GM23338 (cell line): ENCODE results near the gene MYO9B. TPM values are rescaled to one million over a fixed set of nuclear protein-coding genes. Genes with fewer than 3 reads are reported as not detected.

Source experiments
- ATAC-seq: fragments of 200-7000 bp; cut with Tn5 transposase; 3 replicates; pipeline ENCODE4 v1.9.1; 2020
- DNase-seq: peaks from one replicate; pipeline ENCODE4 v3.0.0-alpha.2; 2015; ENCODE audit warnings: low spot score
- H2AFZ ChIP-seq: fragments of 200-600 bp; sonication (generic); 2 replicates; pipeline ENCODE4 v1.8.0; 2016; ENCODE audit warnings: antibody characterized with exemption, mild to moderate bottlenecking, moderate library complexity
- H3F3A ChIP-seq: fragments of 200-600 bp; sonication (generic); replicated peaks from 2 replicates; pipeline ENCODE4 v1.8.0; 2017; ENCODE audit warnings: antibody characterized with exemption, mixed run types, low read depth
- H3K27ac ChIP-seq: fragments of 200-600 bp; sonication (generic); 2 replicates; pipeline ENCODE4 v1.6.1; 2016; ENCODE audit warnings: low read depth
- H3K27me3 ChIP-seq: fragments of 200-600 bp; sonication (generic); 2 replicates; pipeline ENCODE4 v1.8.0; 2016; ENCODE audit warnings: mild to moderate bottlenecking, mixed run types, moderate library complexity; ENCODE audit not compliant: insufficient read depth
- H3K36me3 ChIP-seq: fragments of 200-600 bp; sonication (generic); 2 replicates; pipeline ENCODE4 v1.8.0; 2016; ENCODE audit warnings: mild to moderate bottlenecking; ENCODE audit not compliant: insufficient read depth
- H3K4me1 ChIP-seq: fragments of 200-600 bp; sonication (generic); 2 replicates; pipeline ENCODE4 v1.8.0; 2016; ENCODE audit warnings: mild to moderate bottlenecking, moderate library complexity; ENCODE audit not compliant: insufficient read depth
- H3K4me2 ChIP-seq: fragments of 200-600 bp; sonication (generic); 2 replicates; pipeline ENCODE4 v1.7.1; 2017; ENCODE audit warnings: mixed run types
- H3K4me3 ChIP-seq: fragments of 200-600 bp; sonication (generic); 2 replicates; pipeline ENCODE4 v1.6.1; 2016; ENCODE audit warnings: mixed run types
- H3K79me2 ChIP-seq: fragments of 200-600 bp; sonication (generic); replicated peaks from 2 replicates; pipeline ENCODE4 v1.8.0; 2017; ENCODE audit warnings: mild to moderate bottlenecking; ENCODE audit not compliant: insufficient read depth
- H3K9me2 ChIP-seq: fragments of 200-600 bp; sonication (generic); 2 replicates; pipeline ENCODE4 v1.8.0; 2017; ENCODE audit not compliant: insufficient read depth
- H4K20me1 ChIP-seq: fragments of 200-600 bp; sonication (generic); replicated peaks from 2 replicates; pipeline ENCODE4 v1.8.0; 2017; ENCODE audit warnings: mild to moderate bottlenecking; ENCODE audit not compliant: insufficient read depth
- H3K27ac Mint-ChIP-seq: 2 replicates; pipeline ENCODE4 v1.8.0; 2020; ENCODE audit warnings: inconsistent platforms, mild to moderate bottlenecking, moderate library complexity, mixed read lengths
- H3K27me3 Mint-ChIP-seq: 3 replicates; pipeline ENCODE4 v1.8.0; 2022; ENCODE audit warnings: low read depth, mild to moderate bottlenecking, moderate library complexity, mixed read lengths, inconsistent platforms; ENCODE audit not compliant: insufficient read depth, poor library complexity
- H3K36me3 Mint-ChIP-seq: 3 replicates; pipeline ENCODE4 v1.8.0; 2021; ENCODE audit warnings: low read depth, mild to moderate bottlenecking, inconsistent platforms, moderate library complexity, mixed read lengths
- H3K4me1 Mint-ChIP-seq: 3 replicates; pipeline ENCODE4 v1.8.0; 2020; ENCODE audit warnings: mild to moderate bottlenecking, inconsistent platforms, mixed read lengths
- H3K4me3 Mint-ChIP-seq: 3 replicates; pipeline ENCODE4 v1.8.0; 2021; ENCODE audit warnings: moderate library complexity, mild to moderate bottlenecking, inconsistent platforms, mixed read lengths
- H3K9me3 Mint-ChIP-seq: 3 replicates; pipeline ENCODE4 v1.8.0; 2020; ENCODE audit warnings: moderate library complexity, mild to moderate bottlenecking, inconsistent platforms, mixed read lengths
- CREB1 ChIP-seq: fragments of 250-450 bp; sonication (Bioruptor Pico); IDR thresholded peaks from 2 replicates; pipeline ENCODE4 v1.5.0; 2020; ENCODE audit warnings: low read depth, mild to moderate bottlenecking, moderate library complexity
- CTCF ChIP-seq, 2 experiments: fragments of 200-600 bp in 1 of 2; sonication (generic) in 1 of 2; conservative IDR thresholded peaks; 2 replicates each; pipeline versions ENCODE4 v1.5.1 to v1.6.1; 2016 to 2017; ENCODE audit warnings: antibody characterized with exemption in 2 of 2, low read depth in 2 of 2, mild to moderate bottlenecking in 2 of 2, moderate library complexity in 1 of 2
- EZH2 ChIP-seq: fragments of 200-600 bp; sonication (generic); IDR thresholded peaks from one replicate; pipeline ENCODE4 v1.8.0; 2017; ENCODE audit warnings: antibody characterized with exemption, mild to moderate bottlenecking, low read depth; ENCODE audit not compliant: unreplicated experiment
- EZH2phosphoT487 ChIP-seq: fragments of 200-600 bp; sonication (generic); IDR thresholded peaks from one replicate; pipeline ENCODE4 v1.8.1; 2018; ENCODE audit warnings: antibody characterized with exemption; ENCODE audit not compliant: unreplicated experiment
- JUNB ChIP-seq: IDR thresholded peaks from one replicate; pipeline ENCODE4 v1.6.1; 2016; ENCODE audit warnings: antibody characterized with exemption; ENCODE audit not compliant: unreplicated experiment
- NANOG ChIP-seq: IDR thresholded peaks from 2 replicates; pipeline ENCODE4 v1.6.1; 2016; ENCODE audit warnings: antibody characterized with exemption, borderline replicate concordance
- POLR2AphosphoS5 ChIP-seq: IDR thresholded peaks from 2 replicates; pipeline ENCODE4 v1.6.1; 2016; ENCODE audit warnings: antibody characterized with exemption, low read depth
- STAT1 ChIP-seq: IDR thresholded peaks from one replicate; pipeline ENCODE4 v1.6.1; 2016; ENCODE audit warnings: antibody characterized with exemption; ENCODE audit not compliant: unreplicated experiment
- ZNF114 ChIP-seq: fragments of 250-450 bp; sonication (Bioruptor Pico); IDR thresholded peaks from 2 replicates; pipeline ENCODE4 v1.5.0; 2020; ENCODE audit warnings: mild to moderate bottlenecking, moderate library complexity
- ZNF331 ChIP-seq: fragments of 250-450 bp; sonication (Bioruptor Pico); IDR thresholded peaks from 2 replicates; pipeline ENCODE4 v1.5.0; 2020; ENCODE audit warnings: low read depth, mild to moderate bottlenecking, moderate library complexity
- polyA plus RNA-seq: library from polyadenylated mRNA; unstranded; fragments of >200 nt; fragmentation: Nextera tagmentation; extraction: Ambion mirVana; gene quantifications from 2 replicates; pipeline ENCODE4 v1.2.1, GENCODE V29; 2016
- total RNA-seq: library from RNA; depleted of rRNA; stranded (reverse); fragments of >200 nt; shearing (Covaris generic); gene quantifications from 2 replicates; pipeline ENCODE4 v1.2.3, GENCODE V29; 2014
- TF ChIP-seq, protein P1 (sequence below): IDR thresholded peaks from 2 replicates; pipeline ENCODE4 v1.6.1; 2016; ENCODE audit warnings: antibody characterized with exemption
- TF ChIP-seq, protein P2 (sequence below): fragments of 250-450 bp; sonication (Bioruptor Pico); IDR thresholded peaks from 2 replicates; pipeline ENCODE4 v1.5.0; 2020; ENCODE audit warnings: mild to moderate bottlenecking, moderate library complexity
- TF ChIP-seq, protein P3 (sequence below): IDR thresholded peaks from one replicate; pipeline ENCODE4 v1.6.1; 2018; ENCODE audit warnings: antibody characterized with exemption; ENCODE audit not compliant: unreplicated experiment

Gene MYO9B
- total and polyA plus RNA-seq, 2 experiments from 2014 or later: 28.7 to 61.3 TPM

DNA sequence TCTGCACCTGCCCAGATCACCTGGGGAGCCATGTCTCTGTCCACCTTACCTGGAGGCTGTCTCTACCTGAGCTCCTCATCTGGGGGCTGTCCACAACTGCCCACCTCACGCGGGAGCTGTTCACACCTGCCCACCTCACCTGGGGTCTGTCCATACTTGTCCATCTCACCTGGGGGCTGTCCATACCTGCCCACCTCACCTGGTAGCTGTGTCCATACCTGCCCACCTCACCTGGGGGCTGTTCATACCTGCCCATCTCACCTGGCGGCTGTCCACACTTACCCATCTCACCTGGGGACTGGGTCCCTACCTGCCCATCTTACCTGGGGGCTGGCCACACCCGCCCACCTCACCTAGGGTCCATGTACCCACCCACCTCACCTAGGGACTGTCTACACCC is 38.9 kb upstream of the MYO9B start:
- no peak overlapping the region for H3K4me2 ChIP-seq
- peaks cover 3% of the 10 kb centered on the region; the same call in 1 of the 3 replicates for H3K9me3 Mint-ChIP-seq
- H3K27ac Mint-ChIP-seq: peak overlapping the region; percentile 48; the same call in 1 of the 2 replicates
- H3K27me3 ChIP-seq: no peaks in the 10 kb centered on the region
- DNase-seq: no peak
- H3K4me1 ChIP-seq: no peaks in the 10 kb centered on the region
- H3K4me3 ChIP-seq: no peak overlapping the region
- ATAC-seq: no peak
- no peaks in the 10 kb centered on the region for H3K36me3 ChIP-seq
- no peaks in the 10 kb centered on the region for H3K79me2 ChIP-seq
- no peaks in the 10 kb centered on the region for H3K36me3 Mint-ChIP-seq
- H3F3A ChIP-seq: no peaks in the 10 kb centered on the region
- TF ChIP-seq ZNF331: no peak
- TF ChIP-seq, protein P1, sequence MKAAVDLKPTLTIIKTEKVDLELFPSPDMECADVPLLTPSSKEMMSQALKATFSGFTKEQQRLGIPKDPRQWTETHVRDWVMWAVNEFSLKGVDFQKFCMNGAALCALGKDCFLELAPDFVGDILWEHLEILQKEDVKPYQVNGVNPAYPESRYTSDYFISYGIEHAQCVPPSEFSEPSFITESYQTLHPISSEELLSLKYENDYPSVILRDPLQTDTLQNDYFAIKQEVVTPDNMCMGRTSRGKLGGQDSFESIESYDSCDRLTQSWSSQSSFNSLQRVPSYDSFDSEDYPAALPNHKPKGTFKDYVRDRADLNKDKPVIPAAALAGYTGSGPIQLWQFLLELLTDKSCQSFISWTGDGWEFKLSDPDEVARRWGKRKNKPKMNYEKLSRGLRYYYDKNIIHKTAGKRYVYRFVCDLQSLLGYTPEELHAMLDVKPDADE: no peak
- TF ChIP-seq, protein P2, sequence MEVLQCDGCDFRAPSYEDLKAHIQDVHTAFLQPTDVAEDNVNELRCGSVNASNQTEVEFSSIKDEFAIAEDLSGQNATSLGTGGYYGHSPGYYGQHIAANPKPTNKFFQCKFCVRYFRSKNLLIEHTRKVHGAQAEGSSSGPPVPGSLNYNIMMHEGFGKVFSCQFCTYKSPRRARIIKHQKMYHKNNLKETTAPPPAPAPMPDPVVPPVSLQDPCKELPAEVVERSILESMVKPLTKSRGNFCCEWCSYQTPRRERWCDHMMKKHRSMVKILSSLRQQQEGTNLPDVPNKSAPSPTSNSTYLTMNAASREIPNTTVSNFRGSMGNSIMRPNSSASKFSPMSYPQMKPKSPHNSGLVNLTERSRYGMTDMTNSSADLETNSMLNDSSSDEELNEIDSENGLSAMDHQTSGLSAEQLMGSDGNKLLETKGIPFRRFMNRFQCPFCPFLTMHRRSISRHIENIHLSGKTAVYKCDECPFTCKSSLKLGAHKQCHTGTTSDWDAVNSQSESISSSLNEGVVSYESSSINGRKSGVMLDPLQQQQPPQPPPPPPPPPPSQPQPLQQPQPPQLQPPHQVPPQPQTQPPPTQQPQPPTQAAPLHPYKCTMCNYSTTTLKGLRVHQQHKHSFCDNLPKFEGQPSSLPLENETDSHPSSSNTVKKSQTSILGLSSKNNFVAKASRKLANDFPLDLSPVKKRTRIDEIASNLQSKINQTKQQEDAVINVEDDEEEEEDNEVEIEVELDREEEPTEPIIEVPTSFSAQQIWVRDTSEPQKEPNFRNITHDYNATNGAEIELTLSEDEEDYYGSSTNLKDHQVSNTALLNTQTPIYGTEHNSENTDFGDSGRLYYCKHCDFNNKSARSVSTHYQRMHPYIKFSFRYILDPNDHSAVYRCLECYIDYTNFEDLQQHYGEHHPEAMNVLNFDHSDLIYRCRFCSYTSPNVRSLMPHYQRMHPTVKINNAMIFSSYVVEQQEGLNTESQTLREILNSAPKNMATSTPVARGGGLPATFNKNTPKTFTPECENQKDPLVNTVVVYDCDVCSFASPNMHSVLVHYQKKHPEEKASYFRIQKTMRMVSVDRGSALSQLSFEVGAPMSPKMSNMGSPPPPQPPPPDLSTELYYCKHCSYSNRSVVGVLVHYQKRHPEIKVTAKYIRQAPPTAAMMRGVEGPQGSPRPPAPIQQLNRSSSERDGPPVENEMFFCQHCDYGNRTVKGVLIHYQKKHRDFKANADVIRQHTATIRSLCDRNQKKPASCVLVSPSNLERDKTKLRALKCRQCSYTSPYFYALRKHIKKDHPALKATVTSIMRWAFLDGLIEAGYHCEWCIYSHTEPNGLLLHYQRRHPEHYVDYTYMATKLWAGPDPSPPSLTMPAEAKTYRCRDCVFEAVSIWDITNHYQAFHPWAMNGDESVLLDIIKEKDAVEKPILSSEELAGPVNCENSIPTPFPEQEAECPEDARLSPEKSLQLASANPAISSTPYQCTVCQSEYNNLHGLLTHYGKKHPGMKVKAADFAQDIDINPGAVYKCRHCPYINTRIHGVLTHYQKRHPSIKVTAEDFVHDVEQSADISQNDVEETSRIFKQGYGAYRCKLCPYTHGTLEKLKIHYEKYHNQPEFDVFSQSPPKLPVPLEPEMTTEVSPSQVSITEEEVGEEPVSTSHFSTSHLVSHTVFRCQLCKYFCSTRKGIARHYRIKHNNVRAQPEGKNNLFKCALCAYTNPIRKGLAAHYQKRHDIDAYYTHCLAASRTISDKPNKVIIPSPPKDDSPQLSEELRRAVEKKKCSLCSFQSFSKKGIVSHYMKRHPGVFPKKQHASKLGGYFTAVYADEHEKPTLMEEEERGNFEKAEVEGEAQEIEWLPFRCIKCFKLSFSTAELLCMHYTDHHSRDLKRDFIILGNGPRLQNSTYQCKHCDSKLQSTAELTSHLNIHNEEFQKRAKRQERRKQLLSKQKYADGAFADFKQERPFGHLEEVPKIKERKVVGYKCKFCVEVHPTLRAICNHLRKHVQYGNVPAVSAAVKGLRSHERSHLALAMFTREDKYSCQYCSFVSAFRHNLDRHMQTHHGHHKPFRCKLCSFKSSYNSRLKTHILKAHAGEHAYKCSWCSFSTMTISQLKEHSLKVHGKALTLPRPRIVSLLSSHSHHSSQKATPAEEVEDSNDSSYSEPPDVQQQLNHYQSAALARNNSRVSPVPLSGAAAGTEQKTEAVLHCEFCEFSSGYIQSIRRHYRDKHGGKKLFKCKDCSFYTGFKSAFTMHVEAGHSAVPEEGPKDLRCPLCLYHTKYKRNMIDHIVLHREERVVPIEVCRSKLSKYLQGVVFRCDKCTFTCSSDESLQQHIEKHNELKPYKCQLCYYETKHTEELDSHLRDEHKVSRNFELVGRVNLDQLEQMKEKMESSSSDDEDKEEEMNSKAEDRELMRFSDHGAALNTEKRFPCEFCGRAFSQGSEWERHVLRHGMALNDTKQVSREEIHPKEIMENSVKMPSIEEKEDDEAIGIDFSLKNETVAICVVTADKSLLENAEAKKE (CRISPR knock-in tag): no peak
- TF ChIP-seq STAT1: no peak
- no peak for TF ChIP-seq ZNF114 (CRISPR knock-in tag)
- no peak for TF ChIP-seq EZH2
- TF ChIP-seq, protein P3, sequence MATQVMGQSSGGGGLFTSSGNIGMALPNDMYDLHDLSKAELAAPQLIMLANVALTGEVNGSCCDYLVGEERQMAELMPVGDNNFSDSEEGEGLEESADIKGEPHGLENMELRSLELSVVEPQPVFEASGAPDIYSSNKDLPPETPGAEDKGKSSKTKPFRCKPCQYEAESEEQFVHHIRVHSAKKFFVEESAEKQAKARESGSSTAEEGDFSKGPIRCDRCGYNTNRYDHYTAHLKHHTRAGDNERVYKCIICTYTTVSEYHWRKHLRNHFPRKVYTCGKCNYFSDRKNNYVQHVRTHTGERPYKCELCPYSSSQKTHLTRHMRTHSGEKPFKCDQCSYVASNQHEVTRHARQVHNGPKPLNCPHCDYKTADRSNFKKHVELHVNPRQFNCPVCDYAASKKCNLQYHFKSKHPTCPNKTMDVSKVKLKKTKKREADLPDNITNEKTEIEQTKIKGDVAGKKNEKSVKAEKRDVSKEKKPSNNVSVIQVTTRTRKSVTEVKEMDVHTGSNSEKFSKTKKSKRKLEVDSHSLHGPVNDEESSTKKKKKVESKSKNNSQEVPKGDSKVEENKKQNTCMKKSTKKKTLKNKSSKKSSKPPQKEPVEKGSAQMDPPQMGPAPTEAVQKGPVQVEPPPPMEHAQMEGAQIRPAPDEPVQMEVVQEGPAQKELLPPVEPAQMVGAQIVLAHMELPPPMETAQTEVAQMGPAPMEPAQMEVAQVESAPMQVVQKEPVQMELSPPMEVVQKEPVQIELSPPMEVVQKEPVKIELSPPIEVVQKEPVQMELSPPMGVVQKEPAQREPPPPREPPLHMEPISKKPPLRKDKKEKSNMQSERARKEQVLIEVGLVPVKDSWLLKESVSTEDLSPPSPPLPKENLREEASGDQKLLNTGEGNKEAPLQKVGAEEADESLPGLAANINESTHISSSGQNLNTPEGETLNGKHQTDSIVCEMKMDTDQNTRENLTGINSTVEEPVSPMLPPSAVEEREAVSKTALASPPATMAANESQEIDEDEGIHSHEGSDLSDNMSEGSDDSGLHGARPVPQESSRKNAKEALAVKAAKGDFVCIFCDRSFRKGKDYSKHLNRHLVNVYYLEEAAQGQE: no peak
- TF ChIP-seq CTCF (conservative IDR thresholded peaks at IDR 0.05; ENCODE audit: low read depth in 2 of 2): no peak
- TF ChIP-seq POLR2AphosphoS5: no peak
- no peak for TF ChIP-seq CREB1
- TF ChIP-seq JUNB: no peak
- TF ChIP-seq EZH2phosphoT487: no peak
- no peak for TF ChIP-seq NANOG
- peaks cover under 1% of the 10 kb centered on the region; the same call in 2 of the 3 replicates for H3K4me1 Mint-ChIP-seq
- H3K27ac ChIP-seq: no peak overlapping the region
- H4K20me1 ChIP-seq: no peaks in the 10 kb centered on the region
- H3K4me3 Mint-ChIP-seq: no peak overlapping the region
- peaks cover 10% of the 10 kb centered on the region for H3K27me3 Mint-ChIP-seq
- no peak overlapping the region for H2AFZ ChIP-seq
- H3K9me2 ChIP-seq: no peaks in the 10 kb centered on the region
